AG10803 (cell line): Measurements from ENCODE around the gene HIGD2B.
A peak's percentile ranks its signal among the peaks of the same experiment; 100 is the strongest.
"Not testable (repeated sequence)": the region's sequence is repeated elsewhere in the genome, so short reads cannot be mapped to it uniquely, and the experiment has no call there.

ENCODE experiments used
- DNase-seq: peaks from one replicate; pipeline ENCODE4 v3.0.0; 2010; ENCODE audit warnings: low read depth
- H3K4me3 ChIP-seq: 2 replicates; pipeline ENCODE4 v1.5.1; 2011; ENCODE audit warnings: mild to moderate bottlenecking, low read length, control low read depth
- TF ChIP-seq, protein P1 (sequence below): conservative IDR thresholded peaks from 2 replicates; pipeline ENCODE4 v1.5.1; 2011; ENCODE audit warnings: mild to moderate bottlenecking, low read length, control low read depth, inconsistent platforms

The HIGD2B gene

DNA sequence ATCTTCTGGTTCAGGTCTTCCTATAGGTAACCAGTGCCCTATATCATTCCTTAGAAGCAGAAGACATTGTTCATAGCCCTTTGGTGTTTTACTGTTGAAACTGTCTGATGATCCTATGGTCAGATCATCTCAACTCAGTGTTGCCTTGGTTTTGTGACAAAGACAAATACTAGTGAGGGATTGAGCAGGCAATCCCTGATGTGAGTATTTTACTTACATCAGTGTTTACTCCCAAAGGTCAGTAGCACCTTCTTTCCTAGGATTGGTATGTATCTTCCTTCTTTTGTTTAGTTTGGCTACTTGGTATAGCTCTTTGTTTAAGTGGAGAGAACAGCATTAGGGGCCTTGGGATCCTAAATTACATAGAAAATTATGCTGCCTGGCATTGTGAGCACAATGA, 41.2 kb upstream of the HIGD2B start:
- no peak overlapping the region for H3K4me3 ChIP-seq
- DNase-seq = no peak
- TF ChIP-seq, protein P1, sequence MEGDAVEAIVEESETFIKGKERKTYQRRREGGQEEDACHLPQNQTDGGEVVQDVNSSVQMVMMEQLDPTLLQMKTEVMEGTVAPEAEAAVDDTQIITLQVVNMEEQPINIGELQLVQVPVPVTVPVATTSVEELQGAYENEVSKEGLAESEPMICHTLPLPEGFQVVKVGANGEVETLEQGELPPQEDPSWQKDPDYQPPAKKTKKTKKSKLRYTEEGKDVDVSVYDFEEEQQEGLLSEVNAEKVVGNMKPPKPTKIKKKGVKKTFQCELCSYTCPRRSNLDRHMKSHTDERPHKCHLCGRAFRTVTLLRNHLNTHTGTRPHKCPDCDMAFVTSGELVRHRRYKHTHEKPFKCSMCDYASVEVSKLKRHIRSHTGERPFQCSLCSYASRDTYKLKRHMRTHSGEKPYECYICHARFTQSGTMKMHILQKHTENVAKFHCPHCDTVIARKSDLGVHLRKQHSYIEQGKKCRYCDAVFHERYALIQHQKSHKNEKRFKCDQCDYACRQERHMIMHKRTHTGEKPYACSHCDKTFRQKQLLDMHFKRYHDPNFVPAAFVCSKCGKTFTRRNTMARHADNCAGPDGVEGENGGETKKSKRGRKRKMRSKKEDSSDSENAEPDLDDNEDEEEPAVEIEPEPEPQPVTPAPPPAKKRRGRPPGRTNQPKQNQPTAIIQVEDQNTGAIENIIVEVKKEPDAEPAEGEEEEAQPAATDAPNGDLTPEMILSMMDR = no peak

DNA sequence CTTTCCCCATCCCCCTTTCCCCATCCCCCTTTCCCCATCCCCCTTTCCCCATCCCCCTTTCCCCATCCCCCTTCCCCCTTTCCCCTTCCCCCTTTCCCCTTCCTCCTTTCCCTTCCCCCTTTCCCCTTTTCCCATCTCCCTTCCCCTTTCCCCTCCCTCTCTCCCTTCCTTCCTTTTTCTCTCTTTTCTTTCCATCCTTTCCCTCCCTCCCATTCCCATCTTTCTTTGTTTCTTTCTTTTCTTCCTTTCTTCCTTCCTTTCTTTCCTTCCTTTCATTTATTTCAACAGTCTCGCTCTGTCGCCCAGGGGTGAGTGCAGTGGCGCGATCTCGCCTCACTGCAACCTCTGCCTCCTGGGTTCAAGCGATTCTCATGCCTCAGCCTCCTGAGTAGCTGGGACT, 39.9 kb upstream of the HIGD2B start:
- not testable (repeated sequence) for DNase-seq, H3K4me3 ChIP-seq

DNA sequence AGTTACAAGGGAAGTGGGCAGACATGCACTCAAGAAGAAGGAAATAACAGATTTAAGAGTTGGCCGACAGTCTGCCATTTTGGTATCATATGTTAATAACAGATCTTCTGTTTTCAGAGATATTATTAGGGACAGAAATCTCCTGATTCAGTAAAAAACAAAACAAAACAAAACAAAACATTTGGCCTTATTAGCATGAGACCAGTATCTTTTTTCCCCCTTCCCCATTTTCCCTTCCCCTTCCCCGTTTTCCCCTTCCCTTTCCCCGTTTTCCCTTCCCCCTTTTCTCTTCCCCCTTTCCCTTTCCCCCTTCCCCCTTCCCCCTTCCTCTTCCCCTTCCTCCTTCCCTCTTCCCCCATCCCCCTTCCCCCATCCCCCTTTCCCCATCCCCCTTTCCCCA, 39.5 kb upstream of the HIGD2B start:
- TF ChIP-seq, protein P1 = no peak
- no peak overlapping the region for H3K4me3 ChIP-seq

DNA sequence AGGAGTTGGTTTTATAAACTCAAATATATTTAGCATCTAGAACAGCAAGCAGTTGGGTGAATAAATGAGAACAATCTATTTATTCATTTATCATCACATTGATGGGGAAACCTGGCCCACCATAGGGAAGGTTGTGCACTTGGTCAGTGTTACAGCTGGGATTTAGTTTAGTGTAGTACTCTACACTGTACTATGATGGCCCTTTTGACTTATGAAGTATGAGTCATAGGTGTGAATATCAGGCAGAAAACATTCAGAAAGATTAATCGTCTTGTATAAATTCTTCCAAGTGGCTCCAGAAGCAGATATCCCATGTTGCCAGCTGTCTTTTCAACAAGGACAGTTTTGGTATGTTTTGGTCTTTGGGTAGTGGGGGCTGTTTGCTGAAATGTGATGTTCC, 38.0 kb upstream of the HIGD2B start:
- H3K4me3 ChIP-seq = no peak overlapping the region
- DNase-seq = no peak
- TF ChIP-seq, protein P1 = no peak

More for the DNA sequence above, 39.5 kb upstream of the HIGD2B start:
- DNase-seq = no peak

DNA sequence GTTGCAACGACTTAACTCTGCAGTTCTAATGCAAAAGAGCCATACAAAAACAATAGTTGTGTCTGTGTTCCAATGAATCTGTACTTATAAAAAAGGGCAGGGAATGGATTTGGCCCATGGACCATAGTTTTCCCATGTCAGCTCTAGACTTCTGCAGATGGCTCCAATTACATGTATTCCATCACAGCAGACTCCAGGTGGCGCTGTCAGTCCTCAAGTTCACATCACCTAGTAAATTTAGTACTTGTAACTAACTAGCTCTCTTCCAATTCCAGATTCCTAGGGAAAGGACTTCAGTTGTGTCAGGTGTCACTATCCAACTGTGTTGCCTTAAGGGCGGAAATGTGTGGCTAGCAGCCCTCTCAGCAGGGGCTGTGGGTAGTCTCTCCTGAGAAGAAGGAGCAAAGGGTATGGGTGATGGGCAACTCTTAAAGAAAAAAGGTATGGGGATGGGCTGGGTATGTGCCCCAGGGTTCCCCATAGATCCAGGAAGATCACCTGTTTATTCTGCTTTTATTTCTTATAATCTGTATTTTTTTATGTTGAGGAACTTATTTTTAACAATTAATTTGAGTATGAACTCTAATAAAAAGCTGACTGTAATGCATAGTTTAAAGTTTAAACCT, 36.2 kb upstream of the HIGD2B start:
- no peak overlapping the region for H3K4me3 ChIP-seq
- peak; percentile 77 for DNase-seq
- TF ChIP-seq, protein P1 = peak; percentile 88

DNA sequence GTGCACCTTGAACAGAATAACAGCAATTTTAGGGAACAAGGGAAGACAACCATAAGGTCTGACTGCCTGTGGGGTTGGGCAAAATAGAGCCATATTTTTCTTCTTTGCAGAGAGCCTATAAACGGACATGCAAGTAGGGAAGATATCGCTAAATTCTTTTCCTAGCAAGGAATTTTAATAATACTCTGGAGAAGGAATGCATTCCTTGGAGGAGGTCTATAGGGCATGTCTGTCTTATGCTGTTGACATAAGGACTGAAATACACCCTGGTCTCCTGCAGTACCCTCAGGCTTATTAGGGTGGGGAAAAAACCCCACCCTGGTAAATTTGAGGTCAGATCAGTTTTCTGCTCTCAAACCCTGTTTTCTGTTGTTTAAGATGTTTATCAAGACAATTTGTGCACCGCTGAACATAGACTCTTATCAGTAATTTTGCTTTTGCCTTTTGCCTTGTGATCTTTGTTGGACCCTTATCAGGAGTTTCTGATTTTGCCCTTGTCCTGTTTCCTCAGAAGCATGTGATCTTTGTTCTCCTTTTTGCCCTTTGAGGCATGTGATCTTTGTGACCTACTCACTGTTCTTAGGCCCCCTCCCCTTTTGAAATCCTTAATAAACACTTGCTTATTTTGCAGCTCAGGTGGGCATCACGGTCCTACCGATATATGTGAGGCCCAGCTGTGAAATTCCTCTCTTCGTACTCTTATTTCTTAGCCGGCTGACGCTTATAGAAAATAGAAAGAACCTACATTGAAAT, 22.7 kb upstream of the HIGD2B start:
- H3K4me3 ChIP-seq, DNase-seq: not testable (repeated sequence)

DNA sequence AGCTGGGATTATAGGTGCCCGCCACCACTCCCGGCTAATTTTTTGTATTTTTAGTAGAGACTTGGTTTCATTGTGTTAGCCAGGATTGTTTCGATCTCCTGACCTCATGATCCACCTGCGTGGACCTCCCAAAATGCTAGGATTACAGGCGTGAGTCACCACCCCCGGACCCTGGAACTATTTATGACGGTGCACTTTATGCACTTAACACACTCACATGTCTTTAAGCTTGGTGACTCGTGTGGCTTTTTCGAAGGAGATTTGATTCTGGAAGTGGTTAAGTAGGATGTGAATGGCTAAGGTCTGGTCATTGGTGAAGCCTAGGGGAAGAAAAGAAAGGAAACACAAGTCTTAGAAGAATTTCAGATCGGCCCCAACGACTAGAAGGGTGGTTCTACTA, 20.3 kb upstream of the HIGD2B start:
- no peak for DNase-seq
- TF ChIP-seq, protein P1 = no peak
- no peak overlapping the region for H3K4me3 ChIP-seq

DNA sequence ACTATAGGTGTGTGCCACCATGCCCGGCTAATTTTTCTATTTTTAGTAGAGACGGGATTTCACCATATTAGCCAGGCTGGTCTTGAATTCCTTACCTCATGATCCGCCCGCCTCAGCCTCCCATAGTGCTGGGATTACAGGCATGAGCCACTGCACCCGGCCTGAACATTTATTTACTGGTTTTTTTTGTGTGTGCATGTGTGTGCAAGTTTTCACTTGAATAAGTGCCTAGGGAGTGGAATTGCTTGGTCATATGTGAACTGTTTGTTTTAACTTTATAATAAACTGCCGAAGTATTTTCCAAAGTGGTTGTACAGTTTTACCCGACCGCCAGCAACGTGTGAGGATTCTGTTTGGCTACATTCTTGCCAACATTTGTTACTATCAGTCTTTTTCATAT, 14.1 kb upstream of the HIGD2B start:
- TF ChIP-seq, protein P1 = no peak
- no peak for DNase-seq
- no peak overlapping the region for H3K4me3 ChIP-seq
